T-cell (primary cell): Measurements from ENCODE around the gene RAE1. TPM values are rescaled to one million over a fixed set of nuclear protein-coding genes. Genes with fewer than 3 reads are reported as not detected.

Experiments used
- ATAC-seq, 4 experiments: fragments of 200-7000 bp in 3 of 4; fragments of 150-1000 bp in 1 of 4; cut with Tn5 transposase; replicated peaks in 1 of 4; 1 replicate in 3 of 4; 2 replicates in 1 of 4; pipeline ENCODE4 v1.10.0; 2021; ENCODE audit warnings: moderate library complexity in 3 of 4, mild to moderate bottlenecking in 2 of 4, moderate number of reproducible peaks in 1 of 4
- CTCF ChIA-PET, 2 donors: fragments of 300-600 bp; sonication (Branson Sonifier 250); formaldehyde crosslinking; loops; one replicate each; lab custom pipeline; 2022; ENCODE audit warnings: antibody characterized with exemption in 2 of 2; lab: Charles Lee
- POLR2A ChIA-PET, 2 donors: fragments of 300-600 bp; sonication (Branson Sonifier 250); formaldehyde crosslinking; loops; one replicate each; lab custom pipeline; 2022; ENCODE audit warnings: antibody characterized with exemption in 2 of 2; lab: Charles Lee
- DNase-seq, 35 experiments: peaks; one replicate each; pipeline versions ENCODE4 v3.0.0 to v3.0.0-alpha.2; 2013 to 2023
- H3K27ac ChIP-seq: one replicate; pipeline ENCODE4 v1.5.1; 2013; ENCODE audit warnings: low read length
- H3K27me3 ChIP-seq, 2 experiments: replicated peaks in 1 of 2; 1 replicate in 1 of 2; 2 replicates in 1 of 2; pipeline versions ENCODE4 v1.6.1 to v1.7.0; 2013; ENCODE audit warnings: low read length in 1 of 2, mixed read lengths in 1 of 2; ENCODE audit not compliant: control insufficient read depth in 2 of 2, insufficient read depth in 2 of 2; ENCODE audit errors: extremely low read depth in 1 of 2
- H3K36me3 ChIP-seq, 2 donors: 1 replicate in 1 of 2; 2 replicates in 1 of 2; pipeline versions ENCODE4 v1.6.1 to v1.7.0; 2013; ENCODE audit warnings: low read length in 1 of 2; ENCODE audit not compliant: control insufficient read depth in 2 of 2, insufficient read depth in 1 of 2; ENCODE audit errors: extremely low read depth in 1 of 2
- H3K4me1 ChIP-seq, 2 experiments: 1 replicate in 1 of 2; 2 replicates in 1 of 2; pipeline versions ENCODE4 v1.6.1 to v1.7.0; 2013; ENCODE audit warnings: low read length in 2 of 2, mixed read lengths in 1 of 2; ENCODE audit not compliant: insufficient read depth in 2 of 2, control insufficient read depth in 1 of 2; ENCODE audit errors: extremely low read depth in 1 of 2
- H3K4me3 ChIP-seq, 2 donors: 1 replicate in 1 of 2; 2 replicates in 1 of 2; pipeline versions ENCODE4 v1.5.1 to v1.7.0; 2013; ENCODE audit warnings: mild to moderate bottlenecking in 2 of 2, low read length in 1 of 2, moderate library complexity in 1 of 2; ENCODE audit not compliant: control insufficient read depth in 1 of 2; ENCODE audit errors: extremely low read depth in 1 of 2
- H3K9me3 ChIP-seq: 2 replicates; pipeline ENCODE4 v1.7.0; 2013
- H3K27ac Mint-ChIP-seq, 2 donors: one replicate each; pipeline ENCODE4 v1.8.0; 2020 to 2021; ENCODE audit warnings: mild to moderate bottlenecking in 2 of 2, mixed read lengths in 2 of 2
- H3K27me3 Mint-ChIP-seq, 2 donors: one replicate each; pipeline ENCODE4 v1.8.0; 2021 to 2022; ENCODE audit warnings: mixed read lengths in 2 of 2
- H3K36me3 Mint-ChIP-seq: one replicate; pipeline ENCODE4 v1.8.0; 2021; ENCODE audit warnings: mixed read lengths
- H3K4me1 Mint-ChIP-seq, 3 donors: one replicate each; pipeline ENCODE4 v1.8.0; 2020 to 2022; ENCODE audit warnings: mixed read lengths in 3 of 3, mild to moderate bottlenecking in 1 of 3
- H3K4me3 Mint-ChIP-seq, 3 donors: one replicate each; pipeline ENCODE4 v1.8.0; 2020 to 2022; ENCODE audit warnings: mild to moderate bottlenecking in 3 of 3, mixed read lengths in 3 of 3, moderate library complexity in 3 of 3
- H3K9me3 Mint-ChIP-seq, 3 donors: one replicate each; pipeline ENCODE4 v1.8.0; 2020 to 2022; ENCODE audit warnings: mixed read lengths in 3 of 3
- WGBS: methylation state at CpG from one replicate; pipeline ENCODE4 v1.1.5; 2013; ENCODE audit warnings: missing lambda C conversion rate; ENCODE audit not compliant: insufficient coverage; 5-methylcytosine and 5-hydroxymethylcytosine counted together
- total RNA-seq, 35 experiments: library from RNA in 6 of 35; stranded (reverse) in 6 of 35; fragments of 120-200 nt in 1 of 35; gene quantifications; one replicate each; pipeline versions ENCODE4 v1.2.1 to v1.2.4 and lab custom pipeline; 2013 to 2026

Gene RAE1
- total RNA-seq, 5 donors from 2014 or later (not counting 1 experiment from before 2014, with no cell fraction given): 29.0 to 41.1 (median 29.4) TPM

DNA sequence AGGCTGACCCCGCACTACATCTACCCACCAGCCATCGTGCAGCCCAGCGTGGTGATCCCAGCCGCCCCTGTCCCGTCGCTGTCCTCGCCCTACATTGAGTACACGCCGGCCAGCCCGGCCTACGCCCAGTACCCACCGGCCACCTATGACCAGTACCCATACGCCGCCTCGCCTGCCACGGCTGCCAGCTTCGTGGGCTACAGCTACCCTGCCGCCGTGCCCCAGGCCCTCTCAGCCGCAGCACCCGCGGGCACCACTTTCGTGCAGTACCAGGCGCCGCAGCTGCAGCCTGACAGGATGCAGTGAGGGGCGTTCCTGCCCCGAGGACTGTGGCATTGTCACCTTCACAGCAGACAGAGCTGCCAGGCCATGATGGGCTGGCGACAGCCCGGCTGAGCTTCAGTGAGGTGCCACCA, 56.5 kb downstream of the RAE1 start:
- 90% methylated on average over 29 of the region's 29 CpGs for WGBS
- H3K27ac Mint-ChIP-seq: no peak overlapping the region
- Histone ChIP-seq H3K4me3 (no peak overlapping the region), H3K27me3 (no peaks in the 10 kb centered on the region), H3K9me3 (no peaks in the 10 kb centered on the region), H3K36me3 (peaks cover 31 to 72% of the 10 kb centered on the region in 2 donors), H3K4me1 (peaks cover 7 to 80% of the 10 kb centered on the region in 2 experiments), H3K27ac (no peak overlapping the region)
- H3K27me3 Mint-ChIP-seq: no peaks in the 10 kb centered on the region
- CTCF ChIA-PET: no interaction called here
- POLR2A ChIA-PET: interaction anchor here in 1 of 2 donors (4.3 kb wide), 1 partner anchor 9 kb away, joined by 21 read pairs; no protein-coding TSS in a partner anchor
- H3K4me3 Mint-ChIP-seq: peak overlapping the region in 1 of 3 donors; percentile 10
- peaks cover 43% of the 10 kb centered on the region for H3K36me3 Mint-ChIP-seq
- ATAC-seq (peak in 1 of 4 experiments; percentile 4), DNase-seq (peak in 1 of 35 experiments; percentile 37)
- H3K9me3 Mint-ChIP-seq: no peaks in the 10 kb centered on the region
- H3K4me1 Mint-ChIP-seq: peaks cover 46 to 53% (median 47%) of the 10 kb centered on the region in 3 donors

GRCh38 chr20:57408131-57408530, 57.1 kb downstream of the RAE1 start:
- Histone ChIP-seq H3K36me3 (peaks cover 30 to 66% of the 10 kb centered on the region in 2 donors), H3K27ac (no peak overlapping the region), H3K27me3 (no peaks in the 10 kb centered on the region), H3K4me3 (no peak overlapping the region), H3K9me3 (no peaks in the 10 kb centered on the region), H3K4me1 (peaks cover 3 to 77% of the 10 kb centered on the region in 2 experiments)
- Mint-ChIP-seq H3K4me3 (no peak overlapping the region), H3K36me3 (peaks cover 39% of the 10 kb centered on the region), H3K27me3 (no peaks in the 10 kb centered on the region), H3K27ac (peak overlapping the region in 1 of 2 donors; percentile 22), H3K9me3 (no peaks in the 10 kb centered on the region), H3K4me1 (peaks cover 41 to 50% (median 43%) of the 10 kb centered on the region in 3 donors)
- no peak for ATAC-seq
- WGBS: 93% methylated on average over 8 of the region's 13 CpGs
- POLR2A ChIA-PET: interaction anchor here in 1 of 2 donors (4.3 kb wide), 1 partner anchor 10 kb away, joined by 21 read pairs; no protein-coding TSS in a partner anchor
- CTCF ChIA-PET: no interaction called here
- no peak for DNase-seq

GRCh38 chr20:57408536-57409233, 57.6 kb downstream of the RAE1 start:
- Mint-ChIP-seq H3K4me3 (peak overlapping the region in 1 of 3 donors; percentile 25), H3K4me1 (peaks cover 36 to 44% (median 40%) of the 10 kb centered on the region in 3 donors), H3K36me3 (peaks cover 34% of the 10 kb centered on the region), H3K27ac (no peak overlapping the region), H3K27me3 (no peaks in the 10 kb centered on the region), H3K9me3 (no peaks in the 10 kb centered on the region)
- no peak overlapping the region for H3K4me3 ChIP-seq
- ChIA-PET POLR2A (interaction anchor here (0.6 to 4.3 kb wide), 4 partner anchors 10 to 94 kb away, joined by 3 to 21 read pairs (median 4); no protein-coding TSS in a partner anchor), CTCF (interaction anchor here in 1 of 2 donors (1.2 kb wide), 1 partner anchor 10 kb away, joined by 3 read pairs; no protein-coding TSS in a partner anchor)
- peaks cover 0 to 71% of the 10 kb centered on the region in 2 experiments for H3K4me1 ChIP-seq
- H3K9me3 ChIP-seq: no peaks in the 10 kb centered on the region
- DNase-seq (no peak), ATAC-seq (no peak)
- no peak overlapping the region for H3K27ac ChIP-seq
- H3K36me3 ChIP-seq: peaks cover 30 to 60% of the 10 kb centered on the region in 2 donors
- H3K27me3 ChIP-seq: no peaks in the 10 kb centered on the region
- WGBS: 91% methylated on average over 10 of the region's 29 CpGs

DNA sequence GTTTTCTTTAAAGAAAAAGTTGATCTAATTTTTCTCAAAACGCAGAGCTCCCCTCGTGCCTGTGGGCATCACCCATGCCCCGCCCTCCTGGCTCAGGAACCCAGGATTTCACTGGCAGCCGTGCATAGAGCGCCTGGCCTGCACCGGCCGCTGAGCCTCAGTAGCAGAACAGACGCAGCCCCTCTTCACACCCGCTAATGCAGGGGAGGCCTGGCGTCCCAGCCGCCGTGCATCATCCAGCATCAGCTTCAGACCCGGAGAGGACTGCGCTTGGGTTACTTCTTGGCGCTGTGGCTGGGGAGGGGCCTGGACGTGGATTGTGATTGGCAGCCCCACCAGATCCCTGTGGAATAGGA, 58.2 kb downstream of the RAE1 start:
- peaks cover 26 to 54% of the 10 kb centered on the region in 2 donors for H3K36me3 ChIP-seq
- Mint-ChIP-seq H3K4me3 (no peak overlapping the region), H3K27me3 (no peaks in the 10 kb centered on the region), H3K9me3 (no peaks in the 10 kb centered on the region), H3K27ac (no peak overlapping the region), H3K36me3 (peaks cover 28% of the 10 kb centered on the region), H3K4me1 (peaks cover 30 to 40% (median 34%) of the 10 kb centered on the region in 3 donors)
- ChIA-PET CTCF (interaction anchor here in 1 of 2 donors (1.2 kb wide), 1 partner anchor 11 kb away, joined by 3 read pairs; no protein-coding TSS in a partner anchor), POLR2A (interaction anchor here (0.6 to 4.3 kb wide), 4 partner anchors 11 to 93 kb away, joined by 3 to 21 read pairs (median 4); no protein-coding TSS in a partner anchor)
- peaks cover 0 to 65% of the 10 kb centered on the region in 2 experiments for H3K4me1 ChIP-seq
- H3K9me3 ChIP-seq: no peaks in the 10 kb centered on the region
- no peak overlapping the region for H3K27ac ChIP-seq
- WGBS: 90% methylated on average over 16 of the region's 16 CpGs
- no peak for ATAC-seq
- no peaks in the 10 kb centered on the region for H3K27me3 ChIP-seq
- H3K4me3 ChIP-seq: no peak overlapping the region
- DNase-seq: no peak

- no peaks in the 10 kb centered on the region for H3K9me3 ChIP-seq
- ATAC-seq: no peak
- no peaks in the 10 kb centered on the region for H3K9me3 Mint-ChIP-seq
- no peaks in the 10 kb centered on the region for H3K27me3 Mint-ChIP-seq
- H3K36me3 Mint-ChIP-seq: peaks cover 28% of the 10 kb centered on the region
- peaks cover 0 to 60% of the 10 kb centered on the region in 2 experiments for H3K4me1 ChIP-seq
- no peak overlapping the region for H3K4me3 Mint-ChIP-seq
- no peak overlapping the region for H3K27ac Mint-ChIP-seq
- CTCF ChIA-PET: interaction anchor here in 1 of 2 donors (1.2 kb wide), 1 partner anchor 12 kb away, joined by 3 read pairs; no protein-coding TSS in a partner anchor
- WGBS: 75% methylated on average over 7 of the region's 14 CpGs
- no peak overlapping the region for H3K4me3 ChIP-seq
- H3K36me3 ChIP-seq: peaks cover 26 to 49% of the 10 kb centered on the region in 2 donors
- no peaks in the 10 kb centered on the region for H3K27me3 ChIP-seq
- POLR2A ChIA-PET: interaction anchor here (0.6 to 4.3 kb wide), 4 partner anchors 11 to 92 kb away, joined by 3 to 21 read pairs (median 4); no protein-coding TSS in a partner anchor
- DNase-seq: no peak
- H3K4me1 Mint-ChIP-seq: peaks cover 26 to 39% (median 31%) of the 10 kb centered on the region in 3 donors
- no peak overlapping the region for H3K27ac ChIP-seq
Observed at GRCh38 chr20:57409672-57410397, 58.8 kb downstream of the RAE1 start.
